OCI-LY1 (cell line): ENCODE measurements around the gene ATP8A1.
A peak's percentile ranks its signal among the peaks of the same experiment; 100 is the strongest.

ENCODE experiments used
- EZH2 ChIP-seq: fragments of 200-600 bp; sonication (generic), shearing (Covaris generic); IDR thresholded peaks from 2 replicates; pipeline ENCODE4 v1.8.0; 2017; ENCODE audit warnings: borderline replicate concordance, mixed run types, mild to moderate bottlenecking, antibody characterized with exemption, low read length, moderate library complexity, mixed read lengths
- TF ChIP-seq, protein P1 (sequence below): fragments of 200-600 bp; sonication (generic), shearing (Covaris generic); IDR thresholded peaks from 2 replicates; pipeline ENCODE4 v1.5.1; 2017; ENCODE audit warnings: mild to moderate bottlenecking, antibody characterized with exemption, low read length, moderate library complexity, mixed read lengths

DNA sequence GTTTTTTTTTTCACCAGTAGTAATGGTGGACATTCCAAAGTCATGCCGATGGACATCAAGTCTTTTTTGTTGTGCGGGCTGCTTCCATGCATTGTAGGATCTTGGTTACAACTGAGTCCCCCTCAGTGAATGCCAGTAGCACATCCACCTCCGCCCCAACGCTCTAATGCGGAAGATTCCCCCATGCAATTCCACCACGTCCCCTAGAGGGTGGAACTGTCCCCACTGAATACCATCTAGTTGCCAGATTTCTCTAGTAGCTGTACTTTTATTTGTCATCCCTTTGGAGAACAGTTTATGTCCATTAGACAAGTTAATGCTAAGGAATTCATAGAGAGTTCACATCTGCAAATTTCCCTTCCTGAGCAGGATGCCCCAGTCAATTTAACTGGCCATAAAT lies 252.9 kb downstream of the ATP8A1 start:
- TF ChIP-seq, protein P1, sequence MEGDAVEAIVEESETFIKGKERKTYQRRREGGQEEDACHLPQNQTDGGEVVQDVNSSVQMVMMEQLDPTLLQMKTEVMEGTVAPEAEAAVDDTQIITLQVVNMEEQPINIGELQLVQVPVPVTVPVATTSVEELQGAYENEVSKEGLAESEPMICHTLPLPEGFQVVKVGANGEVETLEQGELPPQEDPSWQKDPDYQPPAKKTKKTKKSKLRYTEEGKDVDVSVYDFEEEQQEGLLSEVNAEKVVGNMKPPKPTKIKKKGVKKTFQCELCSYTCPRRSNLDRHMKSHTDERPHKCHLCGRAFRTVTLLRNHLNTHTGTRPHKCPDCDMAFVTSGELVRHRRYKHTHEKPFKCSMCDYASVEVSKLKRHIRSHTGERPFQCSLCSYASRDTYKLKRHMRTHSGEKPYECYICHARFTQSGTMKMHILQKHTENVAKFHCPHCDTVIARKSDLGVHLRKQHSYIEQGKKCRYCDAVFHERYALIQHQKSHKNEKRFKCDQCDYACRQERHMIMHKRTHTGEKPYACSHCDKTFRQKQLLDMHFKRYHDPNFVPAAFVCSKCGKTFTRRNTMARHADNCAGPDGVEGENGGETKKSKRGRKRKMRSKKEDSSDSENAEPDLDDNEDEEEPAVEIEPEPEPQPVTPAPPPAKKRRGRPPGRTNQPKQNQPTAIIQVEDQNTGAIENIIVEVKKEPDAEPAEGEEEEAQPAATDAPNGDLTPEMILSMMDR: peak; percentile 15; the same call in 1 of the 2 replicates
- TF ChIP-seq EZH2: no peak
